ENCODE measurements around the gene ASAP3.
A peak's percentile ranks its signal among the peaks of the same experiment; 100 is the strongest.

The ASAP3 gene

GRCh38 chr1:23422241-23422877 lies 61.6 kb downstream of the ASAP3 start:
- peak; percentile 37 for DNase-seq

DNA sequence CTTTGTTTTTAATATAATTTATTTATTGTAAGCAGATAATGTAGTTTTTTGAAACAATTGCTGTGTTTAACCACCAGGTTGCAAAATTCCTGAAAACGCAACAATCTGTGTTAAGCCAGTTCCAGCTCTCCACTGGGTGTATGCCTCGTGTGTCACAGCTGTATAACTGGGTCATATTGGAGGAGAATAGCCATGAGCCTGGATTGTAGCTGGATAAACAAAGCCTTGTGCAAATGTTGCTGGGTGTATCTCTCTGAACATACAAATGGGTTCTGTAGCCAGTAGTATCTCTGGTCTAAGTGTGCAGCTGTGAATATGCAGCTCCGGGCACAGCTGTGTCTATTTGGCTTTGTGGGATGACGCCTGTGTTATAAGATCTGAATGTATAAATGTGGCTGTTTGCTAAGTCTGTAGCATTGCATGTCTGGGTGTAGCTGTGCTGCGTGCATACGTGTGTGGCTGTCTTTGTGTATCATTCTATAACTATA lies 62.2 kb downstream of the ASAP3 start:
- no peak for DNase-seq

- no peak for DNase-seq
Observed at GRCh38 chr1:23421343-23421742, 62.6 kb downstream of the ASAP3 start.

- DNase-seq = no peak
Observed at GRCh38 chr1:23420778-23421177, 63.2 kb downstream of the ASAP3 start.

- no peak for DNase-seq
Observed at GRCh38 chr1:23419180-23419579, 64.8 kb downstream of the ASAP3 start.

GRCh38 chr1:23417570-23417969 lies 66.4 kb downstream of the ASAP3 start:
- DNase-seq = no peak

- no peak for DNase-seq
Observed at GRCh38 chr1:23416964-23417363, 67.0 kb downstream of the ASAP3 start.

DNA sequence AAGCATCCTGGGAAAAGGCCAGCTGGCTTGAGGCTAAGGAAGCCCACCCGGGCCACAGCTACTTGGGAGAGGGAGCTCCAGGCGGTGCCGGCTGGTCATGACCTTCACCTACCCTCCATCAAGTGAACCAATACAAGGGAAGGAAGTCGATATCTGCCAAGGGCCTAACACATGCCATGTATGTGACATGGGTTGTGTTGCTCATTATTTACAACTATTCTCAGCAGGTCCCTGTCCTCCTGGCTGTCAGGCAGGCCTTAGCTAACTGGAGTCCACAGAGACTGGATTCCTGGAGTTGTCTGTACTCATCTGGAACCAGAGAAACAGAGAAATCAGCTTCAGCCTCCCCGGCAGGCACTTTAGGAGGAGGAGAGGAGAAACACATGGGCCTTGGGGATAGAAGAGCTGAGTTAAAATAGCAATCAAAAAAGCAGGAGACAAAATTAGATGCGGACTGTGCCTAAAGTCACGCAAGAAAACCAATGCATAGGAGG lies 75.1 kb downstream of the ASAP3 start:
- no peak for DNase-seq

GRCh38 chr1:23407016-23407630 lies 76.9 kb downstream of the ASAP3 start:
- no peak for DNase-seq

GRCh38 chr1:23405946-23406345 lies 78.0 kb downstream of the ASAP3 start:
- DNase-seq = no peak

DNA sequence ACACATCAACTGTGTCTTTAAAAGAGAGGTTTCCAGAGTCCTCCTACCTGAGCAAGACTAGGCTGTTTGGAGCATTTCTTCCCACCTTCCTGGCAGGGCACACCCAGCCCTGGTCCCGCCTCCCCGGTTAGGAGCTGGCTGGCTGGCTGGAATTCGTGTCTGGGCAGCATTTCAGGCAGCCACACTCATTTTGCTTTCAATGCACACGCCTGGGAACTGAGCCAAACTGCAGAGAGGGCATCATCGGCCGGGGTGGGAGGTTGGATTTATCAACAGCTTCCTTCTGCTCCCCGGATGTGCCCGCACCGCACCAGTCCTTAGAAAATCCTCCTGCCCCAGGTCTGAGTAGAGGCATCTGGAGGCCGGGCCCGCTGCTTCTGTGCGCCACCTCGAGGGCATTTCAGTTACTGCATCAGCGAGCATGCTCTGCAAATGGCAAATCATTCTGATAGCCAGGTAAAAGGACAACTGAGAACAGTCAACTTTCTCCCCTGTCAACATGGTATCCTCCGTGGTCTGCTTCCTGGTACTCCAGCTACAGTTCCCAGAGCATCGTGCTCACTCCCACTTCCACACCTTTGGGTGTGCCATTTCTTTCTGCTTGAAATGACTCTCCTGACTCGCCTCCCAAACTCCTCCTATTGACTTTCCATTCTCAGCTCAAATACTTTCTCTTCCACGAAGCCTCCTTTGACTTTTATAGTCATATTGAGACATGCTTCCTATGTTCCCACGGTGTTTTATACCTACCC lies 80.1 kb downstream of the ASAP3 start:
- DNase-seq = peak; percentile 87

GRCh38 chr1:23403355-23403734 lies 80.6 kb downstream of the ASAP3 start:
- no peak for DNase-seq

DNA sequence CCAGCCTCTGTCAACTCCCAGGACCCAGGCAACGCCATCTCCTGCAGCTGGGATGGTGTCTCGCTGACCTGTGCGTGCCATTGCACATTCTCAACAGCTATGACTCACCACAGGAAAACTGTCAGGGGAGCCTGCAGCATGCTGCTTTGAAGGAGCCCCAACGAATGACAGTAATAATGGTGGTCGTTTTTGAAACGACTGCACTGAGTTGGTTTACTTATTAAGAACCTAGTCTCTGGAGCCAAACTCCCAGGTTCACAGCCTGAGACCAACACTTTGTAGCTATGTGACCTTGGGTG lies 81.0 kb downstream of the ASAP3 start:
- no peak for DNase-seq

DNA sequence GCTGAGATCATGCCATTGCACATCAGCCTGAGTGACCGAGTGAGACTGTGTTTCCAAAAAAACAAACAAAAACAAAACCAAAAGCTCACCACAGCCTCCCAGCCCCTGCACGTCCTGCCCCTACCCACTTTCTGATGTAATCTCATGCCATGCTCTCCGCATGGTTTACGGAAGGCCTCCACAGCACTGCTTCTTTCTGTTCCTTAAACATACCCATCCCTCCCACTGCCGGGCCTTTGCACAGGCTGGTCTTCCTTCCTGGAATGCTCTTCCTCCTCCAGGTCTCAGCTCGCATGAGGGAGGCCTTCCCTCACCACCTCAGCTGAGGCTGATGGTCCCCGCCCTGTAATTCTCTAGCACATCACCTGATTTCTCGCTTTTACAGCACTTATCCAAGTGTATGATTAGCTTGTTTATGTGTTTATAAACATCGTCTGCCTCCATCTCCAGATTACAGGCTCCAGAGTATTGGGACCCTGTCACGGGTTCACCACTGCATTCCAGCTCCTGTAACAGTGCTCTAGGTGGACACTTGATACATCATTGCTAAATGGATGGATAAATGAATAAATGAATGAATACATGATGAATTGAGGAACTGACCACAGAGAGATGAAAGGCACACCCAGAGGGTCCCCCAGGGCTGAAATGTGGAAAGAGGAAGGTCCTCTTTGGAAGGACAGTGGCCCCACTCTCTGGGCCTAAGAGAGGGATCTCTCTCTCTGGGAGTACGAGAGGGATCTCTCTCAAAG lies 81.5 kb downstream of the ASAP3 start:
- no peak for DNase-seq

DNA sequence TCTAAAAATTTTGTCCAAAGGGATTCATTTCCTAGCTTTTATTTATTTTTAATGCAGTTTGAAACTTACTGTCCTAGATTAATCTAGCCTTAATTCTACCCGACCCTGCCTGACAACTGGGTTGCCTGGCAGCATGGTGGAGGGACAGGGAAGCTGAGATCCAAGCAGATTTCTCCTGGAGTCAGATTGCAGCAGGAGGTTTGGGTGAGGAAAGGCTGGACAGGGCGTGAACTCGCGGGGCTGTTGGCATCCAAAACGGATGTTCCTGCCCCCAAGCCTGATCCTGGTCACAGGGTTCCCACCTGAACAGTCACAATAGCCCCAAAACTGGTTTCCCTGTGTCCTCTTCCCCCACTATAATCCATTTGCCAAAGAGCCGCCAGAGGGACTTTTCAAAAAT lies 82.7 kb downstream of the ASAP3 start:
- DNase-seq = no peak

DNA sequence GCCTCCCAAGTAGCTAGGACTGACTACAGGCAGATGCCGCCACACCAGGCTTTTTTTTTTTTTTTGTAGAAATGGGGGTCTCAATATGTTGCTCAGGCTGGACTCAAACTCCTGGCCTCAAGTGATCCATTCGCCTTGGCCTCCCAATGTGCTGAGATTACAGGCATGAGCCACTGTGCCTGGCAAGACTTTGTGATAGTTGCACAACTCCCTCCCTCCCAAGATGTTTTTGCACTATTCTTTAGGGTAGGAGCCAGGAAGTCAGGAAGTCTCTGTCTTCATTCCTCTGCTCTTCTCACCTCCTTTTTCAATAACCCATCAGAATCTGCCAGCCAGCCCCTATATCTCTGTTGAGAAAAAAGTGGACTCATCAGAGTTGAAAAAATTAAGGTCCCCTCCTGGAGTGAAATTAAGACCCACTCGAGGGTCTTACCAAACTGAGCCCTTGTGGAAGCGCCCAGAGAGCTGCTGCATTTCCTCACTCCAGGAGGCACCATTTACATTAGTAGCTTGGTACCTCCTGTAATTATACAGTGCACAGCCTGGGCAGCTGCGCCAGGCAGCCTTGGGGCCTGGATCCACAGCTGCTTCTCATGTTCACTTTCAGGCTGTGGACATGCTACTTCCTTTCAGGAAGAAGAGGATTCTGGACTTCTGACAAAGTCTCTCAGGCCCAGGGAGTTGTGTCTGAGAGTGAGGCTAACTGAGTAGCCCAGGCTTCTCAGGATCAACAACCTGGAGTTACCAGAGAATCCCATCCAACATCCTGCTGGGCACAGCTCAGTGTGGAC lies 83.5 kb downstream of the ASAP3 start:
- DNase-seq = no peak

GRCh38 chr1:23399229-23399628 lies 84.8 kb downstream of the ASAP3 start:
- no peak for DNase-seq

DNA sequence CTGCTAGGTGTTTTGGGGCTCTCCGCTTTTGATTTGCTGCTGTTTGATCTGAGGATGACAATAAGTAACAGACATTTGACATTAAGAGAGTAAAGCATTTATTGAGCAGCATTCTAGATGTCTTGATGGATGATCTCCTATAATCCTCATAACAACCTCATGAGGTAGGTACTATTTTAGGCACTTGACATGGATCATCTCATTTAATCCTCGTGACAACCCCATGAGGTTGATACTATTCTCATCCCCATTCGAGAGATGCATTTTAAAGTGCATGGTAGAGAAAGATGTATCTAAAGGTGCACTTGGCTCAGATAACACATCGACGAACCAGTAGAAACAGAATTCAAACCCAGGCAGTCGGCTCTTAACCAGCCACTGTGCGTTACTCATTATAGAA lies 86.1 kb downstream of the ASAP3 start:
- no peak for DNase-seq

DNA sequence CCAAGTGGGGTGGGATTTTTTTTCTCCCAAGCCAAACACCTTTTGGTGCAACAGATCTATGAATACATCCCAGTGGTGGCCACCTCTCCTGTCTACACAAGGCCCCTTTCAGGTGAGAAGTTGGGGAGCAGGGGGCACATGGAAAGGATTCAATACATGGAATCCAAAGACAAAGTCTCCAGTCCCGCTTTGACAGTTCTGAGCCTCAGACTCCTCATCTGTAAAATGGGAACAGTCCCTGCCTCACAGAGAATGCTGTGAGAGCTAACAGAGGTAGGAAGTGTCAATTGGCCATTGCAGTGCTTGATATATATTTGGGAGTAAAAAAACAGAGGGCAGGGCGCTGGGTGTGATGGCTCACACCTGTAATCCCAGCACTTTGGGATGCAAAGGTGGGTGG lies 87.6 kb downstream of the ASAP3 start:
- no peak for DNase-seq

DNA sequence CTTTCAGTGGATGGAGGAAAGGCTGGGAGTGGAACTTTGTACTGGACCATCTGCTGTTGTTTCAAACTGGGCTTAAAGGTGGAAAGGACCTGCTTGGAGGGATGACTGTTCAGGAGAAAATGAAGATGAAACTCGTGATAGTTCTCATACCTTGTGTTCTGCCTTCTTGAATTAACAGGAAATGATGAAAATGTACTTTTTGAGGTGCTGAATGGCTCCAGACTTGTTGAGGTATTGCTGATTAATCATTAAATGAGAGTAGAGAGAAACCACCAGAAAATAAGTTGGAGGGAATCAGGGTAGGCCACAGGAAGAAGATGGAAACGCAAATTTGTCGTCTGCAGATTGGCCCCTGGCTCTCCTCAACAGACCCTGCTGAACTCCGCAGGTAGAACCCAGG lies 88.1 kb downstream of the ASAP3 start:
- no peak for DNase-seq

DNA sequence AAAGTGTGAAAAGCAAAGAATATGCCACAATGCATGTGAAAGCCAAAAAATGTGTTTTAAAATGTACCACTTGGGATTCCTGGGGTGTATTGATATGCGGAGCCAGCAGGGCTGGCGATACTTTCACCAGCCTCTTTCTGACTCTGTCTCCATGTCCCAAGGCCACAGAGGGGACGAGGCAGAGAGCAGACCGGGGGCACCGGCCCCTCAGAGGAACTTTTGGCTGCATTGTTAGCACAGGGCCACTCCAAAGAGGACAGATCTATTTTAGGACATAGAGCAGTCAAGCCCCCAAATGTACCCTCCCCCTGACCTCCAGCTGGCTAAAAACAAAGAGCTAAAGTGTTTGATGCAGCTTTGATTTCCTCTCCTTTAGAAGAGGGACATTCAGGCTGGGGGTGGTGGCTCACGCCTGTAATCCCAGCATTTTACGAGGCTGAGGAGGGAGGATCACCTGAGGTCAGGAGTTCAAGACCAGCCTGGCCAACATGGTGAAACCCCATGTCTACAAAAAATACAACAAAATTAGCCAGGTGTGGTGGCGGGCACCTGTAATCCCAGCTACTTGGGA lies 88.7 kb downstream of the ASAP3 start:
- no peak for DNase-seq

GRCh38 chr1:23394684-23395083 lies 89.3 kb downstream of the ASAP3 start:
- no peak for DNase-seq

All from stimulated activated CD4-positive, alpha-beta T cell treated with anti-CD3 and anti-CD28 coated beads, Interleukin-4, amount 100 ng/mL, for 24 hours (primary cell).